Activated CD4-positive, alpha-beta T cell treated with anti-CD3 and anti-CD28 coated beads, Interleukin-2, amount 10 ng/mL, durations not matched to agents 7 days and 5 days (primary cell): ENCODE measurements around the gene HOATZ. TPM values are rescaled to one million over a fixed set of nuclear protein-coding genes. Genes with fewer than 3 reads are reported as not detected.

Experiments
- CTCF ChIA-PET: fragments of 350-600 bp; sonication (Branson Sonifier 250); formaldehyde crosslinking; loops from one replicate; lab custom pipeline; 2021; ENCODE audit warnings: antibody characterized with exemption; lab: Charles Lee
- POLR2A ChIA-PET: fragments of 350-600 bp; sonication (Branson Sonifier 250); formaldehyde crosslinking; loops from one replicate; lab custom pipeline; 2021; ENCODE audit warnings: antibody characterized with exemption; lab: Charles Lee
- DNase-seq: peaks from one replicate; pipeline ENCODE4 v3.0.0-alpha.2; 2020
- H3K27ac Mint-ChIP-seq: one replicate; pipeline ENCODE4 v1.8.0; 2021; ENCODE audit warnings: mild to moderate bottlenecking, moderate library complexity, mixed read lengths
- H3K27me3 Mint-ChIP-seq: one replicate; pipeline ENCODE4 v1.8.0; 2021; ENCODE audit warnings: mixed read lengths
- H3K36me3 Mint-ChIP-seq: one replicate; pipeline ENCODE4 v1.8.0; 2021; ENCODE audit warnings: low read depth, mixed read lengths
- H3K4me1 Mint-ChIP-seq: one replicate; pipeline ENCODE4 v1.8.0; 2021; ENCODE audit warnings: mixed read lengths
- H3K4me3 Mint-ChIP-seq: one replicate; pipeline ENCODE4 v1.8.0; 2021; ENCODE audit warnings: mild to moderate bottlenecking, moderate library complexity, mixed read lengths
- H3K9me3 Mint-ChIP-seq: one replicate; pipeline ENCODE4 v1.8.0; 2021; ENCODE audit warnings: mixed read lengths
- total RNA-seq, 2 experiments: library from RNA; stranded (reverse); gene quantifications; one replicate each; pipeline ENCODE4 v1.2.3, GENCODE V29; 2021

The HOATZ gene
- not detected for total RNA-seq

DNA sequence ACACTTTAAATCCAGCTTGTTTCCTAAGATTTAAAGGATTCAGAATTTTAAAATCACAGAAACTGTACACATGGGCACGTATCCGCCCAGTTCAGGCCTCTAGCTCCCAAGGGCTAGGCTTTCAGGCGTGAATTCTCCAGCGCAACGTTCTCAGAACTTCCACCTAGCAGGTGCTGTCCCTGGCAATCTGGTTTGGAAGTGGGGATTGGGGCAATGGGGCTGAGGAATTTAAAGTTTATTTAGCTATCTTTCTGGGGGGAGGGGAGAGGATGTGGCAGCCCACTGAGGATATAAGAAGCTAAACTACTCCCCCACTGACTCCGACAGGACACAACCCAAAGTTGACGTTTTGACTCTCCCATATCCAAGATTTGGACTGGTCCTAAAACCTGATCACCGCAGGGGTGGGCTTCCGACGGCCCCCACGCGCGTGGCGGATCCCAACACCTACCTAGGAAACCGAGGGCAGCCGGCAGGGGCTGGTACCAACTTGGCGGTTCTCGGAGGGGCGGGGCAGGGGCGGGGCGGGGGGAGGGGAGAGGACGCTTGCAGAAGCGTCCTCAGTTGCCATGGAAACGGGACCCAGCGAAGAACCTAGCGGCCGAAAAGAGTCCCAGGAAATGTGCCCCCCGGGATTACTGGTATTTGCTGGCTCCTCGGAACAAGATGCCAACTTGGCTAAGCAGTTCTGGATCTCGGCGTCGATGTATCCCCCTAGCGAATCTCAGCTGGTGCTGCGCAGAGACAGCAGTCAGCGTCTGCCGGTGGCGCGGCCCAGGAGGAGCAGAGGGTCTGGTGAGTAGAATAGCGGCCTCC, at the start of gene HOATZ:
TSS of gene HOATZ (plus strand) at position 563 of the 816 bp plus-strand sequence. CDS start at position 570, 7 bp downstream.
- H3K4me3 Mint-ChIP-seq: peak within 1 kb of the TSS; percentile 24
- CTCF ChIA-PET: interaction anchor here (0.7 kb wide), 1 partner anchor 12 kb away, joined by 3 read pairs; no protein-coding TSS in a partner anchor
- no peak within 1 kb of the TSS for H3K27ac Mint-ChIP-seq
- H3K36me3 Mint-ChIP-seq: no peaks in the 10 kb centered on the region
- H3K27me3 Mint-ChIP-seq: peaks cover 41% of the 10 kb centered on the region
- POLR2A ChIA-PET: no interaction called here
- DNase-seq: no peak
- H3K4me1 Mint-ChIP-seq: peaks cover 18% of the 10 kb centered on the region
- peaks cover 3% of the 10 kb centered on the region for H3K9me3 Mint-ChIP-seq

GRCh38 chr11:111465400-111465799, 49.2 kb upstream of the HOATZ start:
- Mint-ChIP-seq H3K36me3 (no peaks in the 10 kb centered on the region), H3K4me1 (no peaks in the 10 kb centered on the region), H3K9me3 (no peaks in the 10 kb centered on the region), H3K27me3 (peaks cover 25% of the 10 kb centered on the region), H3K27ac (no peak overlapping the region), H3K4me3 (no peak overlapping the region)
- DNase-seq: no peak
- ChIA-PET CTCF (interaction anchor here (1.2 kb wide), 1 partner anchor 17 kb away, joined by 3 read pairs; no protein-coding TSS in a partner anchor), POLR2A (no interaction called here)

- ChIA-PET CTCF (no interaction called here), POLR2A (no interaction called here)
- H3K9me3 Mint-ChIP-seq: no peaks in the 10 kb centered on the region
- H3K4me1 Mint-ChIP-seq: no peaks in the 10 kb centered on the region
- H3K36me3 Mint-ChIP-seq: no peaks in the 10 kb centered on the region
- no peak overlapping the region for H3K27ac Mint-ChIP-seq
- no peak for DNase-seq
- H3K27me3 Mint-ChIP-seq: peaks cover 18% of the 10 kb centered on the region
- no peak overlapping the region for H3K4me3 Mint-ChIP-seq
Measured at GRCh38 chr11:111466615-111467014, 48.0 kb upstream of the HOATZ start.

DNA sequence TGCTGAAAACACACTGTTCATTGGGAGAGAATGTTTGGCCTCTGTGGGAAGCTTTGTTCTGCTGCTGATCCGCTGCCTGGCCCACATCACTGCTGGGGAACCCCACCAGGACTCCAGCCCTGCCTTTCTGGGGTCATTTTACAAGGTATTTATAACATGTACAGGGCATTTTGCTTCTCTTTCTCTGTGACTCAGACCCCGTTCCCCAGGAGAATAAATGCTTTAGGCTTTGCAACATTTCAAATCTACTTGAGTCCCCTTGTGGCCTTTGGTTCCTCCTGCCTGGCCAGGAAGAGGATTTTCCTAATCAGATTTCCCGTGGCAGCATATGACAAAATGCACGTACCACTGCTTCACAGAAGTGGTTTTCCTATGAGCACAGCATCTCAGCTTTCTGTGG, 45.4 kb upstream of the HOATZ start:
- CTCF ChIA-PET: no interaction called here
- no peaks in the 10 kb centered on the region for H3K36me3 Mint-ChIP-seq
- H3K9me3 Mint-ChIP-seq: no peaks in the 10 kb centered on the region
- no peak overlapping the region for H3K27ac Mint-ChIP-seq
- POLR2A ChIA-PET: no interaction called here
- no peak overlapping the region for H3K4me3 Mint-ChIP-seq
- peaks cover 18% of the 10 kb centered on the region for H3K27me3 Mint-ChIP-seq
- H3K4me1 Mint-ChIP-seq: no peaks in the 10 kb centered on the region
- DNase-seq: no peak

GRCh38 chr11:111472228-111472627, 42.4 kb upstream of the HOATZ start:
- POLR2A ChIA-PET: no interaction called here
- no peaks in the 10 kb centered on the region for H3K4me1 Mint-ChIP-seq
- H3K27me3 Mint-ChIP-seq: peaks cover 6% of the 10 kb centered on the region
- H3K9me3 Mint-ChIP-seq: no peaks in the 10 kb centered on the region
- no peaks in the 10 kb centered on the region for H3K36me3 Mint-ChIP-seq
- H3K27ac Mint-ChIP-seq: no peak overlapping the region
- no peak overlapping the region for H3K4me3 Mint-ChIP-seq
- CTCF ChIA-PET: interaction anchor here (1.3 to 1.5 kb wide), 2 partner anchors 11 to 15 kb away, joined by 4 read pairs; no protein-coding TSS in a partner anchor
- no peak for DNase-seq

DNA sequence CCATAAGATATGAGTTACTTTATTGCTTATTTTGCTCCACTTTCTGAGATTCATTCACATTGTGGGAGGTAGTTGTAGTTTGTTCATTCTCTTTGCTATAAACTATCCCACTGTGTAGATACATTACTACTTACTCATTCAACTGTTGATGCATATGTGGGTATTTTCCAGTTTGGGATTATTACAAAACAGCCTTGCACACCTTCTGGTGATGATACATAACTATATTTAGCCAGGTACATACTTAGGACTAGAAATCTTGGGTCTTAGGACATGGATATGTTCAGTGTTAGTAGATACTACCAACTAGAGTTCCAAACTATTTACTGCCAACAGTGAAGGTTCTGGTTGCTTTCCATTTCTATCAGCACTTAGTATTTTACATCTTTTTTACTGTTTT, 40.1 kb upstream of the HOATZ start:
- no peak for DNase-seq
- ChIA-PET CTCF (no interaction called here), POLR2A (no interaction called here)
- no peaks in the 10 kb centered on the region for H3K36me3 Mint-ChIP-seq
- no peaks in the 10 kb centered on the region for H3K4me1 Mint-ChIP-seq
- H3K27me3 Mint-ChIP-seq: peaks cover 10% of the 10 kb centered on the region
- no peak overlapping the region for H3K27ac Mint-ChIP-seq
- H3K9me3 Mint-ChIP-seq: no peaks in the 10 kb centered on the region
- no peak overlapping the region for H3K4me3 Mint-ChIP-seq

DNA sequence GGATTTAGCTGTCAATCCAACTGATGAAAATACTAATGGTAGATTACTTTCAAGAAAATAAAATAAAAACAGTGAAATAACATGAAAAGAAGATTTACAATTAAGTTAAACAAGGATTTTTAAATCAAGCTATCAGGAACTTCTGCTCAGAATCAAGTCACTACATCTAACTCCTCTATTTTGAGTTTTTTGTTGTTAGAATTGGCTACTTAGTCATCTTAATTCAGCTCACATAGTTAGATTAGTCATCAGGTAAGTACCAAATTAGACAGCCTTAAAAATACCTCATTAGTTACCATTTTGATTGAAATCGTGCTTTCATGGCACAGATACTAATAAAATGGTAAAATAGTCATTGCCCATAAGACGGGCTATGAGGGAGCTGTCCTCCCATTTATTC, 38.2 kb upstream of the HOATZ start:
- Mint-ChIP-seq H3K4me3 (no peak overlapping the region), H3K27me3 (peaks cover 18% of the 10 kb centered on the region), H3K9me3 (no peaks in the 10 kb centered on the region), H3K27ac (no peak overlapping the region), H3K36me3 (no peaks in the 10 kb centered on the region), H3K4me1 (peaks cover 3% of the 10 kb centered on the region)
- ChIA-PET CTCF (interaction anchor here (1.7 kb wide), 1 partner anchor 12 kb away, joined by 5 read pairs; no protein-coding TSS in a partner anchor), POLR2A (no interaction called here)
- no peak for DNase-seq

DNA sequence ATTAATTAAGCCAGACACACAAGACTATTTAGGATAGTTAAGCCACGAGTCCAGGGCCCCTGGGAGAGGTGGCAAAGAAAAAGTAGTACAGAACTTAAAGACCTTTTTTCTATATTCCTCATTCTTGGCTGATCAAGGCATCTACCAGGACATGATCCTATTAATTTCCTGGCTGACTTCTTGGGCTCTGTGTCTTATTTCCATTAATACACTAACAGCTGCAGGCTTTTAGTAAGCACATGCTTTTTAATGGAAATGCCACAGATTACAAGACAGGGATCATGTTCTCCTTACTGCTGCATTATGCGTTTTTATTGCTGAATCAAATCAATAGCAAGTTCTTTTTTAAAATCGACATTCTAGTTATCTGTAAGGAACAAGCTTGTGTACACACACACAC, 37.6 kb upstream of the HOATZ start:
- Mint-ChIP-seq H3K27ac (no peak overlapping the region), H3K4me3 (no peak overlapping the region), H3K36me3 (no peaks in the 10 kb centered on the region), H3K4me1 (peaks cover 3% of the 10 kb centered on the region), H3K9me3 (no peaks in the 10 kb centered on the region), H3K27me3 (peaks cover 18% of the 10 kb centered on the region)
- POLR2A ChIA-PET: no interaction called here
- DNase-seq: no peak
- CTCF ChIA-PET: interaction anchor here (1.7 kb wide), 1 partner anchor 13 kb away, joined by 5 read pairs; no protein-coding TSS in a partner anchor

GRCh38 chr11:111477898-111478297, 36.7 kb upstream of the HOATZ start:
- Mint-ChIP-seq H3K9me3 (peaks cover 6% of the 10 kb centered on the region), H3K4me1 (peaks cover 3% of the 10 kb centered on the region), H3K27me3 (peaks cover 24% of the 10 kb centered on the region), H3K27ac (no peak overlapping the region), H3K4me3 (no peak overlapping the region), H3K36me3 (peaks cover under 1% of the 10 kb centered on the region)
- ChIA-PET POLR2A (no interaction called here), CTCF (no interaction called here)
- no peak for DNase-seq

DNA sequence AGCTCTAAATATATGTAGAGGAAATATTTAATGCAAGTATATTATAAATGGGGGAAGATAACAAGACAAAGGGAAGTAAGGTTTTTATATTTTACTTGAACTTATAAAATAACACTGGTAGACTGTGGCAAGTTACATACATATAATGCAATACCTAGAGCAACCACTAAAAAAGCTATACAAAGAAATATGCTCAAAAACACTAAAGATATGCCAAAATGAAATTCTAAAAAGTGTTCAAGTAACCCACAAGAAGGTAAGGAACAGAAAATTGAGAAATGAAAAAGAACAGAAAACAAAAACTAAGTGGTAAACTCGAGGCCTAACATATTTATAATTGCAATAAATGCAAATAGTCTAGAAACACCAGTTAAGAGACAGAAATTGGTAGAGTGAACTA, 34.9 kb upstream of the HOATZ start:
- Mint-ChIP-seq H3K4me3 (no peak overlapping the region), H3K4me1 (peaks cover 3% of the 10 kb centered on the region), H3K27me3 (peaks cover 37% of the 10 kb centered on the region), H3K36me3 (peaks cover 4% of the 10 kb centered on the region), H3K9me3 (peaks cover 19% of the 10 kb centered on the region), H3K27ac (no peak overlapping the region)
- ChIA-PET CTCF (no interaction called here), POLR2A (no interaction called here)
- no peak for DNase-seq

DNA sequence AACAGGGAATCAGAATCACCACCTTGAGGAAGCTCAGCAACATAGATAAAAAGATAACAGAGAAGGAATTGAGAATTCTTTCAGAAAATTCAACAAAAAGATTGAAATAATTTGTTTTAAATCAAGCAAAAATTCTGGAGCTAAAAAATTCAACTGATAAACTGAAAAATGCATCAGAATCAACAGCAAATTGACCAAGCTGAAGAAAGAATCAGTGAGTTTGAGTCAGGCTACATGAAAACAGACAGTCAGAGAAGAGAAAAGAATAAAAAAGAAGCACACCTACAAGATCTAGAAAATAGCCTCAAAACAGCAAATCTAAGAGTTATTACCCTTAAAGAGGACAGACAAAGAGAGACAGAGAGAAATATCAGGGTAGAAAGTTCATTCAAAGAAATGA, 31.1 kb upstream of the HOATZ start:
- peaks cover 3% of the 10 kb centered on the region for H3K4me1 Mint-ChIP-seq
- no peak overlapping the region for H3K27ac Mint-ChIP-seq
- peaks cover 4% of the 10 kb centered on the region for H3K36me3 Mint-ChIP-seq
- H3K4me3 Mint-ChIP-seq: no peak overlapping the region
- H3K27me3 Mint-ChIP-seq: peaks cover 43% of the 10 kb centered on the region
- POLR2A ChIA-PET: no interaction called here
- DNase-seq: no peak
- CTCF ChIA-PET: no interaction called here
- H3K9me3 Mint-ChIP-seq: peaks cover 19% of the 10 kb centered on the region

GRCh38 chr11:111490496-111490895, 24.1 kb upstream of the HOATZ start:
- Mint-ChIP-seq H3K36me3 (no peaks in the 10 kb centered on the region), H3K27me3 (peaks cover 30% of the 10 kb centered on the region), H3K4me1 (no peaks in the 10 kb centered on the region), H3K27ac (no peak overlapping the region), H3K4me3 (no peak overlapping the region), H3K9me3 (no peaks in the 10 kb centered on the region)
- POLR2A ChIA-PET: no interaction called here
- CTCF ChIA-PET: no interaction called here
- DNase-seq: no peak

DNA sequence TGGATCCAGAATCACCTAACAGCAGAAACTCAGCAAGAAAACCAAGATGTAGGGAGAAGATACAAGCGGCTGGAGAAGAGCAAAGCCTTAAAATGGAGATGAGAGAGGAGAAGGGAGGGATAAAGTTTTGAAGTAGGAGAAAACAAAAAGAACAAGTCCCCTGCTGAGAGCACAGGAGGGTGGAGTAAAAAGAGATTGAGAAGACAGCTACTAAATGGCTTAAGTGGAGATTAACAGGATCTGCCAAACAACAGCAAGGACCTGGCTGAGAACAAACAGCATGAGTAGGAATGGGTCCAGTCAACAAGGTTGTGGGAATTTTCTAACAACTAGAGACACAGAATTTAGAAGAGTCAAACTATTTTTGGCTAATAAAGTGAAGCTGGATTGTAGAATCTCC, 20.5 kb upstream of the HOATZ start:
- ChIA-PET POLR2A (no interaction called here), CTCF (no interaction called here)
- H3K27me3 Mint-ChIP-seq: peaks cover 38% of the 10 kb centered on the region
- no peak overlapping the region for H3K27ac Mint-ChIP-seq
- H3K9me3 Mint-ChIP-seq: no peaks in the 10 kb centered on the region
- no peaks in the 10 kb centered on the region for H3K36me3 Mint-ChIP-seq
- H3K4me3 Mint-ChIP-seq: no peak overlapping the region
- no peak for DNase-seq
- no peaks in the 10 kb centered on the region for H3K4me1 Mint-ChIP-seq
